Measurements from ENCODE around the gene TBXAS1. TPM values are rescaled to one million over a fixed set of nuclear protein-coding genes. Genes with fewer than 3 reads are reported as not detected.

Gene TBXAS1
- total RNA-seq, 1 donor: not detected

DNA sequence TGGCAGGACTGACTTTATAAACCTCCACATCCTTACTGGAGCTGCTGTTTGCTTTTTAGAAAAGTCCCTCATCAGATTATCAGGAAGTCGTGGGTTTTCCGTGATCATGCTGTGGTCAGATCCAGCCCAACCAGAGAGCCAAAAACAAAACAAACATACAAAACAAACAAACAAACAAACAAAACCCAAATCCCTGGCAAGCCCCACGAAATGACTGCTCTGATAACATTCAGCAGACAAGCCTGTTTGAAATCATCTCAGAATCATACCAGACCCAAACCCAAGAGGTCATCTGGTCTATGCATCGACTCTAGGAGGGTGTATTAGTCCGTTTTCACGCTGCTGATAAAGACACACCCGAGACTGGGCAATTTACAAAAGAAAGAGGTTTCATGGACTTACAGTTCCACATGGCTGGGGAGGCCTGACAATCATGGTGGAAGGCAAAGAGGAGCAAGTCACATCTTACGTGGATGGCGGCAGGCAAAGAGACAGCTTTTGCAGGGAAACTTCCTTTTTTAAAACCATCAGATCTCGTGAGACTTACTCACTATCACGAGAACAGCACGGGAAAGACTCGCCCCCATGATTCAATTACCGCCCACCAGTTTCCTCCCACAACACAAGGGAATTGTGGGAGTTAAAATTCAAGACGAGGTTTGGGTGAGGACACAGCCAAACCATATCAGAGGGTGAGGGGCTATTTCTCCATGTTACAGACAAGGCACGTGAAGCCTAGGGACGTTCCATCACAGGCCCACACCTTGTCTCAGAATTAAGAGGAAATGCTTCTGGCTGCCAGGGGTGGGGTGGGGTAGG lies 148.0 kb downstream of the TBXAS1 start:
- no peak overlapping the region for H3K4me3 ChIP-seq (ENCODE audit: low read depth, low read length)
- TF ChIP-seq CTCF (IDR thresholded peaks at IDR 0.05; ENCODE audit: insufficient read depth, low read depth, low read length): no peak
- no peak for DNase-seq (ENCODE audit: low read depth)

DNA sequence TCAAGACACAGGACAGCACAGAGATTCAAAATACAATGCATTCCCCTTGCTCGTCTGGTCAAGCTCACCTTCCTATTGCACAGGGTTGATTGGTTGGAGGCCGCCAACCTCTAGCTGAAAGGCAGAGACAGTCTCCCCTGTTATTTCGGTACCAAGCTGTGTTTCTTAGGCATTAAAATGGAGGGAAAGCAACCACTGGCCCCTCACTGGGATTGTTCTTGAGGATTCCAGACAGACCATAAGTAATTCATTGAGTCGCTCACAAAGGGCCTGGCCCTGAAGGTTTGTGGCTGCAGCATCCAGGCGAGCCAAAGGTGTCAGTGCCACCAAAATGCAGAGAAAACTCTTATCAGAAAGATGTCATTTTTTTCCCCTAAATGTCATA lies 152.4 kb downstream of the TBXAS1 start:
- DNase-seq (ENCODE audit: low read depth): no peak
- no peak for TF ChIP-seq CTCF (IDR thresholded peaks at IDR 0.05; ENCODE audit: insufficient read depth, low read depth, low read length)
- no peak overlapping the region for H3K4me3 ChIP-seq (ENCODE audit: low read depth, low read length)

DNA sequence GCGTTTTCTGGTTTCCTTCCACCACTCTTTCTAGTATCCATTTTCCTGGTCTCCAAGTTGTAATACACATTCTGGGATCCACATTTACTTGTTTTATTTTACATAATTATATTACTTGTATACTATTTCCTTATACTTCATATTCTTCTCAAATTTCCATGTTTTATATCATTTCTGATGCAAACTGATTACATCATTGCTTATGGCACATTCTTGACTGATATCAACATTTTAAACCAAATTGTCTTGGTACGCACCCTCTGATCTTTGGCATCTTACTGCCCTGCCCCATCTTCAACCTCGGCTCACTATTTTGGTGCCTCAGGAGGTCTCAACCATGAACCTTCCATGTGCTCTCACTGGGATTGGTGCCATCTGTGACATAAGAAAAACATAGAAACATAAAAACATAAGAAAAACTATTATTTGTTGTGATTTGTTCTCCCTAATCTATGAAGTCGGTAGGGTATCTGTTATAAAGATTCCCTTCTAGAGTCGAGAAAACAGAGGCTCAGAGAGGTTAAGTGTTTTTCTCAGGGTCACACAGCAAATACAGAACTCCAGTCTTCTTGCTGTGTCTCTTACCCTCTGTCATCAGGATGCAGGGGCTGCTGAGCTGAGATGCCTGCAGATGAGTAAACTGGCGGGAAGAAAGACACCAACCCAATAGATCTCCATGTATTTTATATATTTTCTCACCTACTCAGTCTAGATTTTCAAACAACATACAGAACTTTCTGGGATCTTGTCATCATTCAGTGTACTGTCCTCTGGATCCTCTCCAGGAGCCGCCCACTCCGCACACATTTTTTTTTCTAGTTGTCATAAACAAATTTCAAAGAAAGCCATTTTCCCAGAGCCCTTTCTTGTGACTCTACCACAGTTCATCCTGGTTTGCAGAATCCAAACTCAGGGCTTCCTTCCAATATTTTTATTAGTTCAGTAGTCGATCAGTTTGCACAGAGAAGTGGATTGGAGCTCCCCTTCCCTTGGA lies 154.2 kb downstream of the TBXAS1 start:
- H3K4me3 ChIP-seq (ENCODE audit: low read depth, low read length): no peak overlapping the region
- DNase-seq (ENCODE audit: low read depth): no peak
- no peak for TF ChIP-seq CTCF (IDR thresholded peaks at IDR 0.05; ENCODE audit: insufficient read depth, low read depth, low read length)

- no peak for DNase-seq (ENCODE audit: low read depth)
- no peak for TF ChIP-seq CTCF (IDR thresholded peaks at IDR 0.05; ENCODE audit: insufficient read depth, low read depth, low read length)
- H3K4me3 ChIP-seq (ENCODE audit: low read depth, low read length): no peak overlapping the region
Observed at GRCh38 chr7:139984642-139985539, 155.8 kb downstream of the TBXAS1 start.

DNA sequence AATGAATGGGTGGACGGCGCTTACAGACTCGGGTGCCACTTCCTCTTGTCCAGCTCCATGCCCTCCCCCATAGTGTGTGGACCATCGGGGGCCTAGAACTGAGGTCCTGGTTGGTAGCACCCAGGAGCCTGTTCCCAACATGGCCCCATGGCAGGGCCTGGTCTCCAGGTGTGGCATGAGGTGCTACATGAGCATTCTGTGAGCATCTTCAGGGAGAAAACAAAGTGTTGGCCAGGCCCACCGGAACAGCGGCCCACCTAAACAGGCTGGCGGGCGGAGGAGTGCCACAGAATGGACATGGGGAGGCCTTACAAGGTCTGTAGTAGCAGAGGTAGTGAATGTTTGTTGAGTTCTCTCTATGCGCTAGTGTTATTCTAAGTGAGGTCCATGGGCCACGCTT lies 156.7 kb downstream of the TBXAS1 start:
- DNase-seq (ENCODE audit: low read depth): no peak
- H3K4me3 ChIP-seq (ENCODE audit: low read depth, low read length): no peak overlapping the region
- TF ChIP-seq CTCF (IDR thresholded peaks at IDR 0.05; ENCODE audit: insufficient read depth, low read depth, low read length): no peak

Data from fibroblast of villous mesenchyme (primary cell).